Head of caudate nucleus (tissue), 42 donors: ENCODE data around the gene TEAD1.
"Not testable (repeated sequence)": the region's sequence is repeated elsewhere in the genome, so short reads cannot be mapped to it uniquely, and the experiment has no call there.

Experiments
- DNase-seq, 42 donors: peaks; one replicate each; pipeline versions ENCODE4 v3.0.0 to v3.0.0-alpha.2; 2020 to 2021; ENCODE audit warnings: mixed read lengths in 7 of 42
- intact Hi-C: fragments of 100-400 bp; cut with DNase I; formaldehyde crosslinking; loops from one replicate; pipeline ENCODE4 v1.15.0; 2022

TEAD1 gene

GRCh38 chr11:12857572-12857971, 183.4 kb downstream of the TEAD1 start:
- intact Hi-C loops = no loop called here
- no peak for DNase-seq

GRCh38 chr11:12859872-12860657, 185.8 kb downstream of the TEAD1 start:
- no peak for DNase-seq
- intact Hi-C loops = no loop called here

GRCh38 chr11:12860827-12861226, 186.6 kb downstream of the TEAD1 start:
- intact Hi-C loops = no loop called here
- no peak for DNase-seq

GRCh38 chr11:12862696-12863469, 188.7 kb downstream of the TEAD1 start:
- intact Hi-C loops = no loop called here
- peak in 37 of 42 donors; percentile 16 to 80 (median 48) for DNase-seq

- peak in 10 of 42 donors; percentile 11 to 42 (median 31) for DNase-seq
- intact Hi-C loops = no loop called here
These were observed 189.4 kb downstream of the TEAD1 start for GRCh38 chr11:12863605-12864121.

GRCh38 chr11:12864316-12865156, 190.3 kb downstream of the TEAD1 start:
- DNase-seq = peak in 2 of 42 donors; percentile 6 to 16
- intact Hi-C loops = no loop called here

- no peak for DNase-seq
- intact Hi-C loops = no loop called here
These were observed 191.8 kb downstream of the TEAD1 start for GRCh38 chr11:12865863-12866595.

GRCh38 chr11:12867531-12867930, 193.3 kb downstream of the TEAD1 start:
- DNase-seq = no peak
- intact Hi-C loops = no loop called here

- intact Hi-C loops = no loop called here
These were observed 194.3 kb downstream of the TEAD1 start for GRCh38 chr11:12868315-12869073.

GRCh38 chr11:12871241-12871640, 197.0 kb downstream of the TEAD1 start:
- no peak for DNase-seq
- intact Hi-C loops = no loop called here

More at GRCh38 chr11:12868315-12869073, 194.3 kb downstream of the TEAD1 start:
- no peak for DNase-seq

- intact Hi-C loops = no loop called here
- no peak for DNase-seq
These were observed 197.6 kb downstream of the TEAD1 start for GRCh38 chr11:12871788-12872321.

- intact Hi-C loops = no loop called here
- DNase-seq = no peak
These were observed 202.1 kb downstream of the TEAD1 start for GRCh38 chr11:12876340-12876739.

GRCh38 chr11:12876988-12877387, 202.8 kb downstream of the TEAD1 start:
- no peak for DNase-seq
- intact Hi-C loops = no loop called here

GRCh38 chr11:12877508-12877907, 203.3 kb downstream of the TEAD1 start:
- intact Hi-C loops, DNase-seq: not testable (repeated sequence)

- intact Hi-C loops = no loop called here
- peak in 14 of 42 donors; percentile 13 to 62 (median 47) for DNase-seq
These were observed 206.1 kb downstream of the TEAD1 start for GRCh38 chr11:12880327-12880726.

- DNase-seq = no peak
- intact Hi-C loops = no loop called here
These were observed 208.4 kb downstream of the TEAD1 start for GRCh38 chr11:12882670-12883069.

- intact Hi-C loops = loop anchor here (5.0 kb wide), 1 partner anchor 208 kb away; no protein-coding TSS in a partner anchor
- no peak for DNase-seq
These were observed 210.6 kb downstream of the TEAD1 start for GRCh38 chr11:12884751-12885318.
